GM19452 (cell line): ENCODE results near the gene KIAA0586.

Source experiments
- ATAC-seq: cut with Tn5 transposase; IDR thresholded peaks from one replicate; pipeline ENCODE4 v1.9.1; 2021; ENCODE audit not compliant: unreplicated experiment

Gene KIAA0586

GRCh38 chr14:58593977-58594376 is 166.5 kb downstream of the KIAA0586 start:
- no peak for ATAC-seq

- no peak for ATAC-seq
Measured at GRCh38 chr14:58597041-58597440, 169.5 kb downstream of the KIAA0586 start.

DNA sequence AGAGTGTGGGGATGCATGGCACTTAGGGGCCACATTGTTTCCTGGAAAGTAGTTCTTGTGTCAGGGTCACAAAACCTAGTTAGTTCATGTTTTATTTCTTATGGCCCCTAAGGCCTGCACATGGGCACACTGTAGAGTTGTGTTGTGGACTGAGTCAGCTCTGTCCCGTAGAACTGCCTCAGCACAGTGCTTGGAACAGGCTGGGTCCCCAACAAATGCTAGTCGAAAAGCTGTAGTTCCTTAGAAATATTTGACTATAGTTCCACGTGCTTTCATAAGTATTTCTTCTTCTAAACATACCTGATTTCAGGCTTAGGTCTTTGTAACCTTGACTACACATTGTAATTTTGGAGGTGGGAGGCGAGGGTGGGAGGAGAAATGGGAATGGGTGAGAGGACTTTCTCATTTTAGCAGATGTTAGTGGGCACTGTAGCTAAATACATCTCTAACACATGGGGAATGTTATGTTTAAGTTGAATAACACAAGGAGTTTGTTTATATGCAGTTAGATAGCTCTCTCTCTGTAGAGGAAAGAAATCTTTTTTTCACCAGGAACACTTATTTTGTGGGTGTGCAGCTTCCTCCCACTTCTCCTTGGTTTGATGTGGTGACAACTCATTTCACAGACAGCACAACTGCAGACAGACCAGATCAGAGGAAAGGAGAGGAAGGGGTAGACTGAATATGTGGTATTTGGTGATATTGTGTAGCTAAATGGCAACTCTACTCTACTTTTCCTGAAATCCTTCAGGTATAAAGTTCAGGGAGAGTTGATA is 170.7 kb downstream of the KIAA0586 start:
- ATAC-seq: no peak

- no peak for ATAC-seq
Measured at GRCh38 chr14:58598804-58599525, 171.4 kb downstream of the KIAA0586 start.

- no peak for ATAC-seq
Measured at GRCh38 chr14:58599707-58600106, 172.2 kb downstream of the KIAA0586 start.
